Activated naive CD8-positive, alpha-beta T cell treated with anti-CD3 and anti-CD28 coated beads for 36 hours (primary cell): ENCODE data around the gene CPSF4L. TPM values are rescaled to one million over a fixed set of nuclear protein-coding genes. Genes with fewer than 3 reads are reported as not detected.

ENCODE experiments used
- total RNA-seq, 2 experiments: library from RNA; stranded (reverse); gene quantifications; one replicate each; pipeline ENCODE4 v1.2.3, GENCODE V29; 2021

Gene CPSF4L
- total RNA-seq, 2 experiments from 2014 or later, result not detected

Other genes starting within 250 kb of the CPSF4L start
- gene SLC39A11, start 169.2 kb downstream of the CPSF4L start, total RNA-seq, result 10 to 100 TPM; 15.3 to 15.4 TPM
- under 1 TPM; 0.04 to 0.16 TPM for gene SSTR2, start 96.9 kb downstream of the CPSF4L start, total RNA-seq
- gene COG1, start 68.8 kb downstream of the CPSF4L start, total RNA-seq, result 10 to 100 TPM; 23.4 to 27.7 TPM
- under 1 TPM; 0.56 to 0.98 TPM for gene CDC42EP4, start 50.1 kb upstream of the CPSF4L start, total RNA-seq